Neuron (in vitro differentiated cells): ENCODE measurements around the gene CDC42EP2.

Source experiments
- H2AFZ ChIP-seq: one replicate; pipeline ENCODE4 v1.6.1; 2013; ENCODE audit warnings: low read depth, mild to moderate bottlenecking, inconsistent platforms, low read length, moderate library complexity
- H3K27me3 ChIP-seq: one replicate; pipeline ENCODE4 v1.6.1; 2013; ENCODE audit warnings: low read length; ENCODE audit not compliant: insufficient read depth
- H3K36me3 ChIP-seq: one replicate; pipeline ENCODE4 v1.6.1; 2013; ENCODE audit warnings: low read length; ENCODE audit not compliant: insufficient read depth
- H3K4me1 ChIP-seq: one replicate; pipeline ENCODE4 v1.6.1; 2013; ENCODE audit warnings: low read length; ENCODE audit not compliant: insufficient read depth
- H3K4me3 ChIP-seq: 2 replicates; pipeline ENCODE4 v1.5.1; 2013; ENCODE audit warnings: mild to moderate bottlenecking, low read length, moderate library complexity
- H3K9me3 ChIP-seq: one replicate; pipeline ENCODE4 v1.6.1; 2013; ENCODE audit warnings: low read length

CDC42EP2 gene

GRCh38 chr11:65290448-65291165, 24.1 kb upstream of the CDC42EP2 start:
- Histone ChIP-seq H3K4me3 (no peak overlapping the region), H2AFZ (no peak overlapping the region), H3K36me3 (peaks cover 80% of the 10 kb centered on the region), H3K9me3 (no peaks in the 10 kb centered on the region), H3K4me1 (no peaks in the 10 kb centered on the region), H3K27me3 (no peaks in the 10 kb centered on the region)

GRCh38 chr11:65291613-65292012, 23.1 kb upstream of the CDC42EP2 start:
- Histone ChIP-seq H3K9me3 (no peaks in the 10 kb centered on the region), H3K27me3 (no peaks in the 10 kb centered on the region), H2AFZ (no peak overlapping the region), H3K36me3 (peaks cover 80% of the 10 kb centered on the region), H3K4me3 (no peak overlapping the region), H3K4me1 (no peaks in the 10 kb centered on the region)

- Histone ChIP-seq H3K36me3 (peaks cover 76% of the 10 kb centered on the region), H3K4me3 (no peak overlapping the region)
These were observed 21.8 kb upstream of the CDC42EP2 start for GRCh38 chr11:65292890-65293289.

GRCh38 chr11:65293909-65294381, 20.7 kb upstream of the CDC42EP2 start:
- Histone ChIP-seq H3K27me3 (no peaks in the 10 kb centered on the region), H3K36me3 (peaks cover 73% of the 10 kb centered on the region), H3K4me1 (peaks cover 16% of the 10 kb centered on the region), H3K9me3 (no peaks in the 10 kb centered on the region), H3K4me3 (no peak overlapping the region), H2AFZ (no peak overlapping the region)

More at GRCh38 chr11:65292890-65293289, 21.8 kb upstream of the CDC42EP2 start:
- no peaks in the 10 kb centered on the region for H3K27me3 ChIP-seq
- H2AFZ ChIP-seq, result no peak overlapping the region
- H3K9me3 ChIP-seq, result no peaks in the 10 kb centered on the region
- H3K4me1 ChIP-seq, result peaks cover 5% of the 10 kb centered on the region

- Histone ChIP-seq H3K27me3 (no peaks in the 10 kb centered on the region), H3K4me1 (peaks cover 21% of the 10 kb centered on the region), H3K4me3 (no peak overlapping the region), H2AFZ (no peak overlapping the region), H3K36me3 (peaks cover 63% of the 10 kb centered on the region), H3K9me3 (no peaks in the 10 kb centered on the region)
These were observed 19.7 kb upstream of the CDC42EP2 start for GRCh38 chr11:65295001-65295400.

DNA sequence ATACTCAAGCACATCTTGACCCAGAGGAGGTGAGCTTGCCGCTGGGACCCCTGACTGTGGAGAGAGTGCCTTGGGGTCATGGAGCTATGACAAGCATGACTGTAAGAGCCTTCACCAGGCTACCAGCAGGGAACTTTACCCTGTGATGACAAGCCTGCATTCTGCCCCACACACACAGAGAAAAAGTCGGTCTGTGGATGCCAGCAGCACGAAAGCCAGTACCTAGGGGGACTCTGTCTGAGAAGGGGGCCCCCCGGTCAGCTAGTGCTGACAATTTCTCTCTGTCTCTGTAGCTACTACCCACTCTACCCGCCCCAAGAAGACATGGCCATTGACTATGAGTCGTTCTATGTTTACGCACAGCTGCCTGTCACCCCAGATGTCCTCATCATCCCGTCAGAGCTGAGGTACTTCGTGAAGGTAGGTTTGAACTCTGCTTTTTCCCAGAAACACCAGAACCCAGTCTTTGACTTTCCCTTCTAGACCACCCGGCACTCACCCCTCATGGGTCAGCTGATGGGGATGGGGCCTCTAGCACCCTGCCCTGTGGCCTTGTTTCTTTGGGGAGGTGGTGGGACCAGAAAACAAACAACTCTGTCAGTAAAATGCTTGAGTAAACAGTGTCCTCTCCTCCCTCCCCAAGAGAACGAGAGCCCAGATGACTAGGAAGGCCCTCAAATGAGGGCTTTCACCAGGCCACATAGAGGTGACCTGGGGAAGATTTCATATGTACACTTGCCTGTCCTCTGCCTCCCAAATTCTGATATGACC, 18.9 kb upstream of the CDC42EP2 start:
- no peaks in the 10 kb centered on the region for H3K27me3 ChIP-seq
- H3K9me3 ChIP-seq, result no peaks in the 10 kb centered on the region
- H3K36me3 ChIP-seq, result peaks cover 59% of the 10 kb centered on the region
- H3K4me1 ChIP-seq, result peaks cover 21% of the 10 kb centered on the region
- H2AFZ ChIP-seq, result no peak overlapping the region
- no peak overlapping the region for H3K4me3 ChIP-seq

DNA sequence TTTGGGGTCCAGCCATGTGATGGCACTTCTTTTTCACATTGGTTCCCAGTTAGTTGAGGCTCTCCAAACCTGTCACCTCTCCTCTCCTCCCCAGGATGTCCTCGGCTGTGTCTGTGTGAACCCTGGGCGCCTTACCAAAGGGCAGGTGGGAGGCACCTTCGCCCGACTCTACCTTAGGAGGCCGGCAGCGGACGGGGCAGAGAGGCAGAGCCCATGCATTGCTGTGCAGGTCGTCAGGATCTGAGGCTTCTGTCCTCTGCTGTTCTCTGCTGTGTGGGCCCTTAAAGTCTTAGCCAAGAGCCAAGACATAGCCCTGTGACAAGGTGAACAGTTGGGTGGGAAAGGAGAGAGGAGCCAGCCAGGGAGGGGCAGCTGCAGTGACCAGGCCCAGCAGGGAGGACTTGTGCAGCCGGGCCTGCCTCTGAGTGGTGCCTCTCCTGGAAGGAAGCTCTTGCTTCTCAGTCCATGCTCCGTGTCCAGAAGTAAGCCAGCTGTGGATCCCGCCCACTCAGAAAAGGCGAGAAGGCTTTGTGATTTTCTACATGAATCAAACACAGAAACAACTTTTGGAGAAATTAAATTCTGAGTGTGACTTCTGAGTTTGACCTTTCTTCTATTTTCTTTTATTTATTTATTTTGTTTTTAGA, 17.5 kb upstream of the CDC42EP2 start:
- H3K36me3 ChIP-seq, result peaks cover 47% of the 10 kb centered on the region
- H3K9me3 ChIP-seq, result no peaks in the 10 kb centered on the region
- H2AFZ ChIP-seq, result no peak overlapping the region
- no peak overlapping the region for H3K4me3 ChIP-seq
- no peaks in the 10 kb centered on the region for H3K27me3 ChIP-seq
- H3K4me1 ChIP-seq, result peaks cover 32% of the 10 kb centered on the region

GRCh38 chr11:65298131-65298535, 16.5 kb upstream of the CDC42EP2 start:
- H3K36me3 ChIP-seq, result peaks cover 37% of the 10 kb centered on the region
- peaks cover 35% of the 10 kb centered on the region for H3K4me1 ChIP-seq
- no peak overlapping the region for H3K4me3 ChIP-seq
- no peaks in the 10 kb centered on the region for H3K27me3 ChIP-seq
- H2AFZ ChIP-seq, result no peak overlapping the region
- no peaks in the 10 kb centered on the region for H3K9me3 ChIP-seq

- no peak overlapping the region for H3K4me3 ChIP-seq
- H3K36me3 ChIP-seq, result peaks cover 39% of the 10 kb centered on the region
- H2AFZ ChIP-seq, result no peak overlapping the region
- H3K9me3 ChIP-seq, result no peaks in the 10 kb centered on the region
- H3K27me3 ChIP-seq, result no peaks in the 10 kb centered on the region
- H3K4me1 ChIP-seq, result peaks cover 35% of the 10 kb centered on the region
These were observed 15.9 kb upstream of the CDC42EP2 start for GRCh38 chr11:65298655-65299179.

- Histone ChIP-seq H3K36me3 (peaks cover 21% of the 10 kb centered on the region), H3K27me3 (no peaks in the 10 kb centered on the region), H3K4me3 (no peak overlapping the region), H2AFZ (no peak overlapping the region), H3K4me1 (peaks cover 35% of the 10 kb centered on the region), H3K9me3 (no peaks in the 10 kb centered on the region)
These were observed 13.9 kb upstream of the CDC42EP2 start for GRCh38 chr11:65300621-65301275.

DNA sequence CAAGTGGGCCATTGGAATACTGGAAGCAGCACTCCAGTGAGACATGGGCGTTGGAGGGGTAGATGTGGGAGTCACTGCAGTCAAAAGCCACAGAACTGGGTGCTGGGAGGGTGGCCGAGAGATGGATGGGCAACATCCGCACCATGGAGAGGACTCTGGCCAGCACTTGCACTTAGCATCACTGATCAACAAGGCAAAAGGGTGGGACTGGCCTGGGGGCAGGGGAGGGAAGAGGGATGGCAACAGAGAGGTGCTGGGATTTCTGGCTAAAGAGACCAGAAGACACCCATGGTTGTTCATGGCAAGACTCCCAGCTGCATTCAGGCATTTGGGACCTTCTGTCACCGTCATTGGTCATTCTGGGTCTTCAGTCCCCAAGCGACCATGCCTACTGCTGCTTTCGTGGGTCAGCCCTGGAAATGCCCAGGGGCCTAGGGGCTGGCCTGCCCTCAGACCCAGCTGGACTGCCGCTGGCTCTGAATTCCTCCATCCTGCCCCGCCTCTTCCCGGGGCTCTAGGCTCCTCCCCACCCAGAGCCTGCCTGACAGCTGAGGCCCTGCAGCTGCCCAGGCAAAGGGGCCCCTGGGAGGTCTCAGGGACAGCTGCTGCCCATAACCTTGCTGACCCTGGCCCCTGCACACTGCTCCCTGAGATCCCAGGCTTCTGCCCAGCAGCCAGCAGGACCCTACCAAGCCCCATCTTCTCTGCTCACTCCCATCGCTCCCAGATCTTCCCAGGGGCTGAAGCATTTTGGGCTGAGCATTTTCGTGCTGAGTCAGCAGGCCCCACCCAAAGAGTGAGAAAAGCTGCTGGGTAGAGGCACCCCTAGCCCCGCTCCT, 13.0 kb upstream of the CDC42EP2 start:
- Histone ChIP-seq H3K27me3 (no peaks in the 10 kb centered on the region), H3K9me3 (no peaks in the 10 kb centered on the region), H2AFZ (no peak overlapping the region), H3K4me3 (no peak overlapping the region), H3K36me3 (peaks cover 13% of the 10 kb centered on the region), H3K4me1 (peaks cover 35% of the 10 kb centered on the region)

DNA sequence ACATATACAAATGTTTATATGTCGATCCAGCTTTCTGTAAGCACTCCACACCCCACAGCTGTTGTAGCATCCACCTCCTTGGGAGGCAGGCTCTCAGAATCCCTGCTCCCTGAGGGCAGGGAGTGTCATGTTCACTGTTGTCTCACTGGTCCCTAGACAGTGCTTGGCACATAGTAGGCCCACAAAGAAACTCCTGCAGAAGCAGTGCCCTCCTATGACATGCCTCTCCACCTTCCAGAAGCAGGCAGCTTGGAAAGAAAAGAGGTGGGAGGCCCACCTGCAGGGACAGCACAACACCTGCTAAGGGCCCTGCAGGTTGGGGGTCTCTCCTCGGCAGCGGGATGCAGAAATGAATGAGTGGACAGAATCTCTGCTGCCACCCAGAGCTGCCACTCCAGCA, 11.1 kb upstream of the CDC42EP2 start:
- Histone ChIP-seq H3K9me3 (no peaks in the 10 kb centered on the region), H3K36me3 (peaks cover 6% of the 10 kb centered on the region), H3K4me3 (no peak overlapping the region), H2AFZ (no peak overlapping the region), H3K4me1 (peaks cover 22% of the 10 kb centered on the region), H3K27me3 (no peaks in the 10 kb centered on the region)
